Measurements from ENCODE around the gene EOGT.

The EOGT gene

DNA sequence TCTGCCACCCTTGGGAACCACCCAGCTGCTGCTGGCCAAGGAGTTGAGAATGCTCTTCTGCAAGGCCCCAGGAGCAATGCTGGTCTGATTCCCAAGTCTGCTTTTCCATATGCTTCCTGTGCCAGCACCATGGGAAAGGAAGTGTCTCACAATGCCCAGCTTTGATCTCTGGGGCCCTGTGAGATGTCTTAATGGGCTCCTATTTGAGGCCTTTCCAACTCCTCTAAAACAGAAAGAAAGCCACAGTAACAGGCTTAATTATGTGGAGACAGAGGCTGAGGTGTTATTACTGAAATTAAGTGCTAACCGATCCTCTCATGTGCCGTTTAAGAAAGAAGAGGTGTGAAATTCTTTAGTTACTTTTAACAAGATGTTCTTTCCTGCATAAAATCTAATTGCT lies 4.5 kb downstream of the EOGT start:
- DNase-seq: no peak

- no peak for DNase-seq
These were observed 7.5 kb downstream of the EOGT start for GRCh38 chr3:69005791-69006482.

- no peak for DNase-seq
These were observed 8.3 kb downstream of the EOGT start for GRCh38 chr3:69005071-69005790.

DNA sequence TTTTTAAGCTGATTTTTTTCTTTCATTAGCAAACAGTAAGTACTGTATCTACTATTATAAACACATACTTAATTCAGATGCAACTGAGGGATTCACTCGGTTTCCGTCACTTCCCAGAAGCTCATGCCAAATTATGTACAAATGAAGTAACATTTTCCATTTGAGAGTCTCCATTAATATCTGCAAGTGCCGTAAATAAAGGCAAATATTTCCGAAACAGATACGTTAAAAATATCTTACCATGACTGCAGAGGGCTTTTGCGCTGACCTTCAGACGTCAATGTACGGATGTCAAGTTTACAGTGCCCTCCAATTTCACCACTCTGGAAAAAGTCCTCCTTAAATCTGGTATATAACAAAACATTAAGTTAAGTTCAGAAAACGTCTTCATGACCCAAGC lies 9.3 kb downstream of the EOGT start:
- DNase-seq: no peak

DNA sequence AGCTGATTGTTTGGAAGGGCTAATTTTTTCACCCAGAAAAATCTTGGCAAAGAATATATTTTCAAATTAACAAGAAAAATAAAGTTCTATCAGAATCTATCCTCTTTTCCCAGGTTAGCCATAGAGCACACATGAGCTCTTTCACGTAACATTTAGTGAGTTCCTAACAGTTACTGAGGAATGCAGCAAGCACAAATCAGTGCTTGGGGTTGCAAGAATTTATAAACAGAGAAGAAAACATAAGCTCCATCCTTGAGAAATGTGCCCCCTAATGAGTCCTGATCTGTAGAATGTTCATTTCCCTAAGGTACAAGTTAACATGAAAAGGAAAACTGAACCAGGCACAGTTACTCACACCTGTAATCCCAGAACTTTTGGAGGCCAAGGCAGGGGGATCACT lies 13.9 kb downstream of the EOGT start:
- DNase-seq: no peak

DNA sequence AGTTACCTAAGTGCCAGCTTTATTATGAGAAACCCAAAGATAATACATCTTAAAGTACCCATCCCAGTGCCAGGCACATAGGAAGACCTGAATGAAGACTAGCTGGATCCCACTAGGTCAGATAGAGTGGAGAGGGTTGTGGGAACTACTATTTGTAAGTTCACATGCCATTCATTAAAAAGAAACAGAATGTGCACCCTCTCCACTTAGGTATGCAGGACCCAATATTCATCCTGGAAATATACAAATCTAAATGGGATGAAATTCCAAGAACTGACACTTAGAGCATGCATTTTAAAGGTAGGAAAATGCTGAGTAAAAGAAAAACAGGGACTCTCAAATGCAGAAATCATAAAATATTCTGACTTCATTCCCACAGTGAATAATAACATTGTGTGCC lies 14.3 kb downstream of the EOGT start:
- no peak for DNase-seq

DNA sequence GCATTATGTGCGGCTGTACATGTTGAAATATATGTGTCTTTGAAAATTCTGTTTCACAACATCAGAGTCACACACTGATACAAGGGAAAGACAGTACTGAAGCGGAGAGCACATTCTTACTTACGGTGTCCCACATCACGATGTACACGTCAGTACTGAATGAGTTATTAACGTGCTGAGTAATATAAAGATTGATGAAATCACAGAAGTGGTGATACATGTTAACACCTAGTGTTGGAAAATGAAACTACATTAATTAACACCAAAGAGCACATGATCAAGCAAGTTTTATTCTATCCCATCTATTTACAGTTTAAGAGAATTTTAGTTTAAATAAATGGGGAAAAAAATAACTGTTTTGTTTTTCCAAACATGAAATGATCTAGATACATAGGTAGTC lies 15.6 kb downstream of the EOGT start:
- DNase-seq: no peak

DNA sequence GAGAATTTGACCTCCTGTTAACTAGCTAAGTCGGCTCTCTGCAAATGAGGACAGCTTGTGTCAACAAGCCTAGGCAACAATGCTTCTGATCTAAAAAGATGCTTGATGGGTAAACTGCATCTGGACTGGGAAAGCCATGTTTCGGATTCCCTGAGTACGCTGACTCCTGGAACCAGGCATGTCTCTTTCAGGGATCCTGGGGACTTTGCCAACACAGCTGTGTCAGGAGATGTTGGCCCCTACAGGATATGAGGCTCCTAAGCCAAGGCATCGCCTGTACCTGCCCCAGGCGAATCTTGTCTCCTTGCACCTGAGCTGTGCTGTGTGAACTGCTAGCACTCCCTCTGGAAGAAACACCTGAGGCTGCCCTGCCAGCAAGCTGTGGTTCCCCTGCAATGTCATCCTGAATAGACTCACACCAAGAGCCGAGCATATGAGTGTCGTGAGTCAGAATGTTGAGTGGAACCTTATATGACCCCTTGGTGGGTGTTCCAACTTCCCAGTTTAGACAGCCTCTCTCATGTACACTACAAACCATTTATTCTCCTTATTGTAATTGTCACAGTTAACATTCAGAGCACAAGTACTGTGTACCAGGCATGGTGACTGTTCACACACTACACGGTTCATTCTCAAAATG lies 17.0 kb downstream of the EOGT start:
- DNase-seq: no peak

DNA sequence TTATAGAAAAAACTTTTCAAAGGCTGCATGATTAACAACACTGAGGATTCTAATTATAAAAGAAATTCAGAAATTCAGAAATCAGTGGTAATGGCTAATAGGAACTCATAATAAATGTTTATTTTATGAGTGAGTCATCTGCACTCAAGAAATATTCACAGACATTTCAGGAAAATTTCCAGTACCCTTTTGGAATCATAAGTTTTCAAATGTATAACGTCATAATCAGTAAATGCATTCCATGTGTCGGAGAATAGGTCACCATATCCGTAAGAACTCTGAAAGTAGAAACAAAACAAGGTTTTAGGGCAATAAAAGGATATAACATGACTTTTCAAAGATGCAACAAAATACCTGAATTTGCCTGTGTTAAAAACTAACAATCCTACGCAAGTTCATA lies 24.7 kb downstream of the EOGT start:
- DNase-seq: no peak

DNA sequence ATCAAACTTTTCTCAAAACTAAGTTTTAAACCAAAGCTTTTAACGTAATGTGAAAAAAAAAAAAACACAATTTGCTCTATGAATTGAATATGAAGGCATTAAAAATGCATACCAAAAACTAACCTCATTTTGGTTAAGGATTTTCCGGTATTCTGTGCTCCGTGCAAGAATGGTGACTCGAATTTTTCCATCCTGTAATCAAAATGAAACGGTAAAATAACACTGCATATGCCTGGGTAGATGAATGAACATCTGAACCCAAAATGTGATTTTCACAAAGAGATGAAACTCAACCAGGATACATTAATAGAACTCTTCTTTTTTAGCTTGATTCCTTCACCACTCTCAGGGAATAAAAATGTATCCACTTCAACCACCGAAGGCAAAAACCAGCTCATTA lies 26.2 kb downstream of the EOGT start:
- no peak for DNase-seq

- DNase-seq: no peak
These were observed 26.8 kb downstream of the EOGT start for GRCh38 chr3:68986496-68987208.

DNA sequence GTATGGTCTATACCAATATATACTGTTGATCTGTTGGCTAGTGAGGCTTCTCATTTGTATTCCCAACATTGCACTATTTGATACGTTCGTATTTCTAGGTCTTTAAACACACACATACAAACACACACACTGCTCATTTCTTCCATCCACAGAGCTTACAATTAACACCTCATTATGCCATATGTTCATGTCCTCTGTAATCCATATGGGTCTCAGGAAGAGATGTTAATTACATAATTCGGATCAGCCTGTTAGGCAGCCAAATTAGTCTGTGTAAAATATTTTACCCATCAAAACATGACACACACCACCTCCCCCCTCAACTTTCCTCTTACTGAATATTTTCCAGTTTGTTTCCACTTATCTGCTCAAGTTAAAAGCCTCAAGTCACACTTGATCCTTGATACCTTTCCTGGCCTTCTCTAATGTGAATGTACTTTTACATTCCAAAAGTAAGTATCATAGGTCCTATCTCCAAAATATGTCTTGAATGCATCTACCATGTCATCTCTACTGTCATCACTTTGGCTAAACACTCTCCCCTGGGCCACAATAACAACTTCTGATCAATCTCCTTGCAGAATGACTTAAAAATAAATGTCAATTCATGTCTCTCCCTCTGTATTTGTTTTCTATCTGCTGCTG lies 28.2 kb downstream of the EOGT start:
- no peak for DNase-seq

- no peak for DNase-seq
These were observed 29.4 kb downstream of the EOGT start for GRCh38 chr3:68984011-68984530.

GRCh38 chr3:68977486-68978167 lies 35.9 kb downstream of the EOGT start:
- DNase-seq: no peak

DNA sequence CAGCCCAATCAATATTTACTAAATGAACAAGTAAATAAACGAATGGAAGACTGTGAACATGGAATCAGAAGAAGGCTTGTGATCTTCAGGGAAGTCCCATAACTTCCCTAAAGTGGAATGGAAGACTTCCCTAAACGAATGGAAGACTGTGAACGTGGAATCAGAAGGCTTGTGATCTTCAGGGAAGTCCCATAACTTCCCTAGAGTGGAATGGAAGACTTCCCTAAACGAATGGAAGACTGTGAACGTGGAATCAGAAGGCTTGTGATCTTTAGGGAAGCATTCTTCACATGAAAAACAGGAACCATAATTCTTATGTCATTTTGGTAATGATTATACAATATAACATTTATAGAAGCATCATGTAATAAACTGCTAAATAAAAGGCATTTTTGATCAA lies 38.8 kb downstream of the EOGT start:
- DNase-seq: no peak

DNA sequence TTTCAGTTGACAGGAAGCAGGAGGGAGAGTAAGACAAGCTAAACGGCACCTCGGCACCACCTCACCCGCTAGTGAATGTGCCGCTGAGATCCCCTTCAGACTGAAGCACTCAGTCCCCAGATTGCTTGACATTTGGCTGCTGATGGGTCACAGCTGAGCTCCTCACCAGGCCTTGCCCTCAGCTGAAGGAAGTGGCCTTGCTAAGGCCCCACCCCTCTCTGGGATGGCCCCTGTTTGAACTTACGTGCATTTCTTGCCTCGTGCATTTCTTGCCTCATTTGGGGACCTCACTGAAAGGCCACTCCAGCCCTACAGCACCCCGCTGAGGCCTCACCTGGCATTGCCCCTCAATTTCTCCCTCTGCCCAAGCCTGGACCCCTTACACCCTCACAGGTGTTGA lies 39.8 kb downstream of the EOGT start:
- no peak for DNase-seq

DNA sequence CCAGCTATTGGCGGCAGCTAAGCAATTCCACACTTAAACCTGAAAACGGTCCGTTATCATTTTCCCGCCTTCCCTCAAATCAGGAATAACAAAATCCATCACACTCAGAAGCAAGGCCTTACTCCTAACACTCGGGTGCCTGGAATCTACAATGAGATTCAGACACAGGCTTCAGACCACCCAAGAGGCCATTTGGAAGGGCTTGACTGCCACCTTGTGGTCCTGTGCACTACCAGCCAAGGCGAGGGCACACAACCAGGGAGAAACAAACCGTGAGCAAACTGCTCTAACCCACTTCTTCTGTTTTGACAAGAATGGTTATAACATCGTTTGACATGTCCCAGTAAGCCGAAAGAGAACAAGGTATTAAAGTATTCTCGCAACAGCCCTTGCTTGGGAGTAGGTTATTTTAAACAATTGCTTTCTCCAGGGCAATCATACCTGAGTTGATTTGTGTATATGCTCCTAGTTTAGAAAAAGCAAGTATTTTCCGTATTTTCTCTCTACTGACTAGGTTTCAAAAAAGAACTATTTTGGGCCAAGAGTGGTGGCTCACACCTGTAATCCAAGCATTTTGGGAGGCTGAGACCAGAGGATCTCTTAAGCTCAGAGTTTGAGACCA lies 41.0 kb downstream of the EOGT start:
- peak; percentile 38 for DNase-seq

DNA sequence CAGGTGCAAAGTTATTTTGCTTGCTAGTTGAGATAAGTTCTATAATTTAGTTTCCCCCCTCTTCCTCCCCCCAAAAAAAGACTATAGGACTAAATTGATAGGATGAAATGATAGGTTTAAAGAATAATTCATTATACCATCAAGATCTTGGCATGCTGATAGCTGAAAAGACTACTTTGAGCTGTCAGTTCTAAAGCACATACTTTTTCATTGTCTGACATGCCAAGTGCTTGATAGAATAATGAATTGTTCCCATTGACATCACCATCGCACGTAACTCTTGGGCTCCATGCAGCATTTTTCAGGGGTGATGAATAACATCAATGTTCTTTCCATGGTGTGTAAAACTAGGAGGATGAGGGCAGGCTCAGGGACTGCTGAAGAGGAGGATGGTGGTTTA lies 48.8 kb downstream of the EOGT start:
- no peak for DNase-seq

GRCh38 chr3:68963891-68964290 lies 49.6 kb downstream of the EOGT start:
- DNase-seq: no peak

DNA sequence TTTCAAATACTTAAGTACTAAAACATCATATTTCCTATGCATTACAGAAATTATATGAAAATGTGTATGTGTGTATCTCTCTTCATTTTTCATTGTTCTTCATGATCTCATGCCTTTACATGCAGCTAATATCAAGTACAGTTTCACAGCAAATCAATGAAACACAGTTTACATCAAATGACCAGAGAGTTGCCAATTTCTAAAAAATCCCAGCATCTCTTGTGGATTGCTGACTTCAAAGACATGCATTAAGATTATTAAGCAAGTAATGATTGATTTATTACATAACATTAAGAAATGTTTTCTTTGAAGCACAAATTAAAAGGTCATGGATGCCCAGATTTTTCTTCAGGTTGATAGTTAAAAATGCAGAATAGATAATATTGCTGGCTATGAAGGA lies 50.1 kb downstream of the EOGT start:
- no peak for DNase-seq

DNA sequence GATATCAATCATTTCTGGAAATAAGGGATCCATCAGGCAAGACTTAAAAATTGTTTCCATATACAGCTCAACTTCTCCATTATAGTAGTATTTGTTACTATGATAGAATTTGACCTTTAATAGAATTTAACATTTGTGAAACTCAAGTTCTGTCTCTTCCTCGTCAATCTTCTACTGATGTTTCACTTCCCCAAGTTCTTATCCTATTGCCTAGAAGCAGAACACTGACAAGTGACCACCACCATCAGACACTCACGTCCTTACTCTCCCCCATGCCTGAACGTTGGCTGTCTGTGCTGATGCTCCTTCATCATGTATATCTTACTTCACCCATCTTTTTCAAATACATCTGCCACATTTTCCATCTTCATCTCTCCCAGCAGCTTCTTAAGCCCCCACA lies 54.6 kb downstream of the EOGT start:
- no peak for DNase-seq

GRCh38 chr3:68957895-68958294 lies 55.6 kb downstream of the EOGT start:
- no peak for DNase-seq
